GM23338 (cell line): Measurements from ENCODE around the gene C2. TPM values are rescaled to one million over a fixed set of nuclear protein-coding genes. Genes with fewer than 3 reads are reported as not detected.

Experiments used
- ATAC-seq: fragments of 200-7000 bp; cut with Tn5 transposase; 3 replicates; pipeline ENCODE4 v1.9.1; 2020
- DNase-seq: peaks from one replicate; pipeline ENCODE4 v3.0.0-alpha.2; 2015; ENCODE audit warnings: low spot score
- H2AFZ ChIP-seq: fragments of 200-600 bp; sonication (generic); 2 replicates; pipeline ENCODE4 v1.8.0; 2016; ENCODE audit warnings: antibody characterized with exemption, mild to moderate bottlenecking, moderate library complexity
- H3F3A ChIP-seq: fragments of 200-600 bp; sonication (generic); replicated peaks from 2 replicates; pipeline ENCODE4 v1.8.0; 2017; ENCODE audit warnings: antibody characterized with exemption, mixed run types, low read depth
- H3K27ac ChIP-seq: fragments of 200-600 bp; sonication (generic); 2 replicates; pipeline ENCODE4 v1.6.1; 2016; ENCODE audit warnings: low read depth
- H3K27me3 ChIP-seq: fragments of 200-600 bp; sonication (generic); 2 replicates; pipeline ENCODE4 v1.8.0; 2016; ENCODE audit warnings: mild to moderate bottlenecking, mixed run types, moderate library complexity; ENCODE audit not compliant: insufficient read depth
- H3K36me3 ChIP-seq: fragments of 200-600 bp; sonication (generic); 2 replicates; pipeline ENCODE4 v1.8.0; 2016; ENCODE audit warnings: mild to moderate bottlenecking; ENCODE audit not compliant: insufficient read depth
- H3K4me1 ChIP-seq: fragments of 200-600 bp; sonication (generic); 2 replicates; pipeline ENCODE4 v1.8.0; 2016; ENCODE audit warnings: mild to moderate bottlenecking, moderate library complexity; ENCODE audit not compliant: insufficient read depth
- H3K4me2 ChIP-seq: fragments of 200-600 bp; sonication (generic); 2 replicates; pipeline ENCODE4 v1.7.1; 2017; ENCODE audit warnings: mixed run types
- H3K4me3 ChIP-seq: fragments of 200-600 bp; sonication (generic); 2 replicates; pipeline ENCODE4 v1.6.1; 2016; ENCODE audit warnings: mixed run types
- H3K79me2 ChIP-seq: fragments of 200-600 bp; sonication (generic); replicated peaks from 2 replicates; pipeline ENCODE4 v1.8.0; 2017; ENCODE audit warnings: mild to moderate bottlenecking; ENCODE audit not compliant: insufficient read depth
- H3K9me2 ChIP-seq: fragments of 200-600 bp; sonication (generic); 2 replicates; pipeline ENCODE4 v1.8.0; 2017; ENCODE audit not compliant: insufficient read depth
- H4K20me1 ChIP-seq: fragments of 200-600 bp; sonication (generic); replicated peaks from 2 replicates; pipeline ENCODE4 v1.8.0; 2017; ENCODE audit warnings: mild to moderate bottlenecking; ENCODE audit not compliant: insufficient read depth
- H3K27ac Mint-ChIP-seq: 2 replicates; pipeline ENCODE4 v1.8.0; 2020; ENCODE audit warnings: inconsistent platforms, mild to moderate bottlenecking, moderate library complexity, mixed read lengths
- H3K27me3 Mint-ChIP-seq: 3 replicates; pipeline ENCODE4 v1.8.0; 2022; ENCODE audit warnings: low read depth, mild to moderate bottlenecking, moderate library complexity, mixed read lengths, inconsistent platforms; ENCODE audit not compliant: insufficient read depth, poor library complexity
- H3K36me3 Mint-ChIP-seq: 3 replicates; pipeline ENCODE4 v1.8.0; 2021; ENCODE audit warnings: low read depth, mild to moderate bottlenecking, inconsistent platforms, moderate library complexity, mixed read lengths
- H3K4me1 Mint-ChIP-seq: 3 replicates; pipeline ENCODE4 v1.8.0; 2020; ENCODE audit warnings: mild to moderate bottlenecking, inconsistent platforms, mixed read lengths
- H3K4me3 Mint-ChIP-seq: 3 replicates; pipeline ENCODE4 v1.8.0; 2021; ENCODE audit warnings: moderate library complexity, mild to moderate bottlenecking, inconsistent platforms, mixed read lengths
- H3K9me3 Mint-ChIP-seq: 3 replicates; pipeline ENCODE4 v1.8.0; 2020; ENCODE audit warnings: moderate library complexity, mild to moderate bottlenecking, inconsistent platforms, mixed read lengths
- CREB1 ChIP-seq: fragments of 250-450 bp; sonication (Bioruptor Pico); IDR thresholded peaks from 2 replicates; pipeline ENCODE4 v1.5.0; 2020; ENCODE audit warnings: low read depth, mild to moderate bottlenecking, moderate library complexity
- CTCF ChIP-seq, 2 experiments: fragments of 200-600 bp in 1 of 2; sonication (generic) in 1 of 2; conservative IDR thresholded peaks; 2 replicates each; pipeline versions ENCODE4 v1.5.1 to v1.6.1; 2016 to 2017; ENCODE audit warnings: antibody characterized with exemption in 2 of 2, low read depth in 2 of 2, mild to moderate bottlenecking in 2 of 2, moderate library complexity in 1 of 2
- ETS1 ChIP-seq: IDR thresholded peaks from 2 replicates; pipeline ENCODE4 v1.6.1; 2016; ENCODE audit warnings: antibody characterized with exemption
- EZH2 ChIP-seq: fragments of 200-600 bp; sonication (generic); IDR thresholded peaks from one replicate; pipeline ENCODE4 v1.8.0; 2017; ENCODE audit warnings: antibody characterized with exemption, mild to moderate bottlenecking, low read depth; ENCODE audit not compliant: unreplicated experiment
- EZH2phosphoT487 ChIP-seq: fragments of 200-600 bp; sonication (generic); IDR thresholded peaks from one replicate; pipeline ENCODE4 v1.8.1; 2018; ENCODE audit warnings: antibody characterized with exemption; ENCODE audit not compliant: unreplicated experiment
- JUNB ChIP-seq: IDR thresholded peaks from one replicate; pipeline ENCODE4 v1.6.1; 2016; ENCODE audit warnings: antibody characterized with exemption; ENCODE audit not compliant: unreplicated experiment
- POLR2AphosphoS5 ChIP-seq: IDR thresholded peaks from 2 replicates; pipeline ENCODE4 v1.6.1; 2016; ENCODE audit warnings: antibody characterized with exemption, low read depth
- REST ChIP-seq: IDR thresholded peaks from one replicate; pipeline ENCODE4 v1.6.1; 2018; ENCODE audit warnings: antibody characterized with exemption; ENCODE audit not compliant: unreplicated experiment
- STAT1 ChIP-seq: IDR thresholded peaks from one replicate; pipeline ENCODE4 v1.6.1; 2016; ENCODE audit warnings: antibody characterized with exemption; ENCODE audit not compliant: unreplicated experiment
- ZNF114 ChIP-seq: fragments of 250-450 bp; sonication (Bioruptor Pico); IDR thresholded peaks from 2 replicates; pipeline ENCODE4 v1.5.0; 2020; ENCODE audit warnings: mild to moderate bottlenecking, moderate library complexity
- ZNF331 ChIP-seq: fragments of 250-450 bp; sonication (Bioruptor Pico); IDR thresholded peaks from 2 replicates; pipeline ENCODE4 v1.5.0; 2020; ENCODE audit warnings: low read depth, mild to moderate bottlenecking, moderate library complexity
- polyA plus RNA-seq: library from polyadenylated mRNA; unstranded; fragments of >200 nt; fragmentation: Nextera tagmentation; extraction: Ambion mirVana; gene quantifications from 2 replicates; pipeline ENCODE4 v1.2.1, GENCODE V29; 2016
- total RNA-seq: library from RNA; depleted of rRNA; stranded (reverse); fragments of >200 nt; shearing (Covaris generic); gene quantifications from 2 replicates; pipeline ENCODE4 v1.2.3, GENCODE V29; 2014
- TF ChIP-seq, protein P1 (sequence below): fragments of 250-450 bp; sonication (Bioruptor Pico); IDR thresholded peaks from 2 replicates; pipeline ENCODE4 v1.5.0; 2020; ENCODE audit warnings: mild to moderate bottlenecking, moderate library complexity

Gene C2
- total and polyA plus RNA-seq, 2 experiments from 2014 or later, result 0.16 to 1.7 TPM

GRCh38 chr6:31954511-31954910 lies 27.0 kb downstream of the C2 start (continued):
- TF ChIP-seq ETS1 (no peak), EZH2 (no peak), ZNF114 (no peak), EZH2phosphoT487 (no peak), CTCF (conservative IDR thresholded peaks at IDR 0.05; ENCODE audit: low read depth in 2 of 2) (no peak), STAT1 (no peak), CREB1 (no peak), REST (no peak), ZNF331 (CRISPR knock-in tag) (no peak)

- ATAC-seq, result no peak
- Mint-ChIP-seq H3K27ac (no peak overlapping the region), H3K9me3 (peaks cover 2% of the 10 kb centered on the region; the same call in 1 of the 3 replicates), H3K27me3 (peaks cover 4% of the 10 kb centered on the region), H3K36me3 (peaks cover 66% of the 10 kb centered on the region), H3K4me3 (no peak overlapping the region), H3K4me1 (peaks cover 12% of the 10 kb centered on the region)
- Histone ChIP-seq H3K4me3 (no peak overlapping the region), H3K4me1 (peaks cover 15% of the 10 kb centered on the region; the same call in 1 of the 2 replicates), H2AFZ (no peak overlapping the region), H3K36me3 (peaks cover 19% of the 10 kb centered on the region), H3K27me3 (no peaks in the 10 kb centered on the region), H4K20me1 (no peaks in the 10 kb centered on the region; the same call in 1 of the 2 replicates), H3K4me2 (no peak overlapping the region), H3K27ac (no peak overlapping the region), H3K79me2 (peaks cover 28% of the 10 kb centered on the region), H3K9me2 (no peaks in the 10 kb centered on the region), H3F3A (0 out of 2 replicates have a peak, but pooled peaks cover 6% of the 10 kb centered on the region)
- no peak for DNase-seq
- TF ChIP-seq JUNB (no peak), EZH2 (no peak), POLR2AphosphoS5 (no peak), CREB1 (no peak), STAT1 (no peak), ZNF114 (no peak)
- TF ChIP-seq, protein P1, sequence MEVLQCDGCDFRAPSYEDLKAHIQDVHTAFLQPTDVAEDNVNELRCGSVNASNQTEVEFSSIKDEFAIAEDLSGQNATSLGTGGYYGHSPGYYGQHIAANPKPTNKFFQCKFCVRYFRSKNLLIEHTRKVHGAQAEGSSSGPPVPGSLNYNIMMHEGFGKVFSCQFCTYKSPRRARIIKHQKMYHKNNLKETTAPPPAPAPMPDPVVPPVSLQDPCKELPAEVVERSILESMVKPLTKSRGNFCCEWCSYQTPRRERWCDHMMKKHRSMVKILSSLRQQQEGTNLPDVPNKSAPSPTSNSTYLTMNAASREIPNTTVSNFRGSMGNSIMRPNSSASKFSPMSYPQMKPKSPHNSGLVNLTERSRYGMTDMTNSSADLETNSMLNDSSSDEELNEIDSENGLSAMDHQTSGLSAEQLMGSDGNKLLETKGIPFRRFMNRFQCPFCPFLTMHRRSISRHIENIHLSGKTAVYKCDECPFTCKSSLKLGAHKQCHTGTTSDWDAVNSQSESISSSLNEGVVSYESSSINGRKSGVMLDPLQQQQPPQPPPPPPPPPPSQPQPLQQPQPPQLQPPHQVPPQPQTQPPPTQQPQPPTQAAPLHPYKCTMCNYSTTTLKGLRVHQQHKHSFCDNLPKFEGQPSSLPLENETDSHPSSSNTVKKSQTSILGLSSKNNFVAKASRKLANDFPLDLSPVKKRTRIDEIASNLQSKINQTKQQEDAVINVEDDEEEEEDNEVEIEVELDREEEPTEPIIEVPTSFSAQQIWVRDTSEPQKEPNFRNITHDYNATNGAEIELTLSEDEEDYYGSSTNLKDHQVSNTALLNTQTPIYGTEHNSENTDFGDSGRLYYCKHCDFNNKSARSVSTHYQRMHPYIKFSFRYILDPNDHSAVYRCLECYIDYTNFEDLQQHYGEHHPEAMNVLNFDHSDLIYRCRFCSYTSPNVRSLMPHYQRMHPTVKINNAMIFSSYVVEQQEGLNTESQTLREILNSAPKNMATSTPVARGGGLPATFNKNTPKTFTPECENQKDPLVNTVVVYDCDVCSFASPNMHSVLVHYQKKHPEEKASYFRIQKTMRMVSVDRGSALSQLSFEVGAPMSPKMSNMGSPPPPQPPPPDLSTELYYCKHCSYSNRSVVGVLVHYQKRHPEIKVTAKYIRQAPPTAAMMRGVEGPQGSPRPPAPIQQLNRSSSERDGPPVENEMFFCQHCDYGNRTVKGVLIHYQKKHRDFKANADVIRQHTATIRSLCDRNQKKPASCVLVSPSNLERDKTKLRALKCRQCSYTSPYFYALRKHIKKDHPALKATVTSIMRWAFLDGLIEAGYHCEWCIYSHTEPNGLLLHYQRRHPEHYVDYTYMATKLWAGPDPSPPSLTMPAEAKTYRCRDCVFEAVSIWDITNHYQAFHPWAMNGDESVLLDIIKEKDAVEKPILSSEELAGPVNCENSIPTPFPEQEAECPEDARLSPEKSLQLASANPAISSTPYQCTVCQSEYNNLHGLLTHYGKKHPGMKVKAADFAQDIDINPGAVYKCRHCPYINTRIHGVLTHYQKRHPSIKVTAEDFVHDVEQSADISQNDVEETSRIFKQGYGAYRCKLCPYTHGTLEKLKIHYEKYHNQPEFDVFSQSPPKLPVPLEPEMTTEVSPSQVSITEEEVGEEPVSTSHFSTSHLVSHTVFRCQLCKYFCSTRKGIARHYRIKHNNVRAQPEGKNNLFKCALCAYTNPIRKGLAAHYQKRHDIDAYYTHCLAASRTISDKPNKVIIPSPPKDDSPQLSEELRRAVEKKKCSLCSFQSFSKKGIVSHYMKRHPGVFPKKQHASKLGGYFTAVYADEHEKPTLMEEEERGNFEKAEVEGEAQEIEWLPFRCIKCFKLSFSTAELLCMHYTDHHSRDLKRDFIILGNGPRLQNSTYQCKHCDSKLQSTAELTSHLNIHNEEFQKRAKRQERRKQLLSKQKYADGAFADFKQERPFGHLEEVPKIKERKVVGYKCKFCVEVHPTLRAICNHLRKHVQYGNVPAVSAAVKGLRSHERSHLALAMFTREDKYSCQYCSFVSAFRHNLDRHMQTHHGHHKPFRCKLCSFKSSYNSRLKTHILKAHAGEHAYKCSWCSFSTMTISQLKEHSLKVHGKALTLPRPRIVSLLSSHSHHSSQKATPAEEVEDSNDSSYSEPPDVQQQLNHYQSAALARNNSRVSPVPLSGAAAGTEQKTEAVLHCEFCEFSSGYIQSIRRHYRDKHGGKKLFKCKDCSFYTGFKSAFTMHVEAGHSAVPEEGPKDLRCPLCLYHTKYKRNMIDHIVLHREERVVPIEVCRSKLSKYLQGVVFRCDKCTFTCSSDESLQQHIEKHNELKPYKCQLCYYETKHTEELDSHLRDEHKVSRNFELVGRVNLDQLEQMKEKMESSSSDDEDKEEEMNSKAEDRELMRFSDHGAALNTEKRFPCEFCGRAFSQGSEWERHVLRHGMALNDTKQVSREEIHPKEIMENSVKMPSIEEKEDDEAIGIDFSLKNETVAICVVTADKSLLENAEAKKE (CRISPR knock-in tag), result no peak
These were observed 29.3 kb downstream of the C2 start for GRCh38 chr6:31956796-31957195.
